Activated CD8-positive, alpha-beta memory T cell treated with anti-CD3 and anti-CD28 coated beads for 36 hours (primary cell): ENCODE measurements around the gene TOMM20. TPM values are rescaled to one million over a fixed set of nuclear protein-coding genes. Genes with fewer than 3 reads are reported as not detected.
"Not testable (repeated sequence)": the region's sequence is repeated elsewhere in the genome, so short reads cannot be mapped to it uniquely, and the experiment has no call there.

Experiments
- CTCF ChIA-PET: fragments of 350-600 bp; sonication (Branson Sonifier 250); formaldehyde crosslinking; loops from one replicate; lab custom pipeline; 2021; ENCODE audit warnings: antibody characterized with exemption; lab: Charles Lee
- POLR2A ChIA-PET: fragments of 350-600 bp; sonication (Branson Sonifier 250); formaldehyde crosslinking; loops from one replicate; lab custom pipeline; 2021; ENCODE audit warnings: antibody characterized with exemption; lab: Charles Lee
- total RNA-seq, 2 experiments: library from RNA; stranded (reverse); gene quantifications; one replicate each; pipeline ENCODE4 v1.2.3, GENCODE V29; 2021

Gene TOMM20
- total RNA-seq, 2 experiments from 2014 or later, result 123 to 131 TPM

DNA sequence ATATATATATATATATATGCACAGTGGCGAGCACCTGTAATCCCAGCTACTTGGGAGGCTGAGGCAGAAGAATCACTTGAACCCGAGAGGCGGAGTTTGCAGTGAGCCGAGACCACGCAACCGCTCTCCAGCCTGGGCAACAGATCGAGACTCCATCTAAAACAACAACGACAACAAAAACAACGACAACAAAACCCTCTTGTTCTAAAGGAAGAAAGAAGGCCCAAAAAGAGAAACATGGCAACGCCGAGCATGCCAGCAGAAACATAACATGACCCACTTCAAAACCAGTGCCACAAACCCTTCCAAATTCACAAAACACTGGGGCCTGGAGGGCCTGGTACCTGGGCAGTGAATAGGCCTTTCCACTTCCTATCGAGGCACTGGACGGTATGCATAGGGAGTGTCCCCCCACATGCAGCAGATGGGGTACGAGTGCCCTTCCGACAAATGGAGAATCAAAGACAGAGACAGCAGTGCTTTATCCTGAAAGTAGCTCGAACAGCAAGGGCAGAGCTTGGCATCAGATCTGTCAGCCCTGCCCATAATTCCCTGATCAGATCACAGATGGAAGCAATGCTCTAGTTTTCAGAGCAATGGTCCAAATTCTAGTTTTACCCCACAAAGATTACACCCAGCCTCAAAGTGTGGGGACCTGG, 52.0 kb downstream of the TOMM20 start:
- POLR2A ChIA-PET, result interaction anchor here (0.5 to 1.5 kb wide), 5 partner anchors 46 to 353 kb away, joined by 3 to 6 read pairs (median 3); no protein-coding TSS in a partner anchor
- CTCF ChIA-PET, result interaction anchor here (1.2 to 2.4 kb wide), 3 partner anchors 61 to 96 kb away, joined by 3 to 6 read pairs (median 5); no protein-coding TSS in a partner anchor

GRCh38 chr1:235075777-235076308, 52.8 kb downstream of the TOMM20 start:
- POLR2A ChIA-PET, result interaction anchor here (1.4 kb wide), 1 partner anchor 64 kb away, joined by 10 read pairs; no protein-coding TSS in a partner anchor
- CTCF ChIA-PET, result interaction anchor here (0.5 to 2.4 kb wide), 4 partner anchors 8 to 110 kb away, joined by 3 to 9 read pairs (median 4); no protein-coding TSS in a partner anchor

GRCh38 chr1:235075048-235075776, 53.4 kb downstream of the TOMM20 start:
- ChIA-PET POLR2A (interaction anchor here (0.9 to 1.4 kb wide), 2 partner anchors 60 to 64 kb away, joined by 3 to 10 read pairs; no protein-coding TSS in a partner anchor), CTCF (interaction anchor here (0.5 to 2.4 kb wide), 6 partner anchors 9 to 232 kb away, joined by 3 to 9 read pairs (median 3); no protein-coding TSS in a partner anchor)

GRCh38 chr1:235074523-235075047, 54.1 kb downstream of the TOMM20 start:
- ChIA-PET CTCF (interaction anchor here (1.0 to 2.4 kb wide), 5 partner anchors 9 to 232 kb away, joined by 3 to 9 read pairs (median 3); no protein-coding TSS in a partner anchor), POLR2A (interaction anchor here (0.9 to 1.4 kb wide), 2 partner anchors 59 to 63 kb away, joined by 3 to 10 read pairs; no protein-coding TSS in a partner anchor)

DNA sequence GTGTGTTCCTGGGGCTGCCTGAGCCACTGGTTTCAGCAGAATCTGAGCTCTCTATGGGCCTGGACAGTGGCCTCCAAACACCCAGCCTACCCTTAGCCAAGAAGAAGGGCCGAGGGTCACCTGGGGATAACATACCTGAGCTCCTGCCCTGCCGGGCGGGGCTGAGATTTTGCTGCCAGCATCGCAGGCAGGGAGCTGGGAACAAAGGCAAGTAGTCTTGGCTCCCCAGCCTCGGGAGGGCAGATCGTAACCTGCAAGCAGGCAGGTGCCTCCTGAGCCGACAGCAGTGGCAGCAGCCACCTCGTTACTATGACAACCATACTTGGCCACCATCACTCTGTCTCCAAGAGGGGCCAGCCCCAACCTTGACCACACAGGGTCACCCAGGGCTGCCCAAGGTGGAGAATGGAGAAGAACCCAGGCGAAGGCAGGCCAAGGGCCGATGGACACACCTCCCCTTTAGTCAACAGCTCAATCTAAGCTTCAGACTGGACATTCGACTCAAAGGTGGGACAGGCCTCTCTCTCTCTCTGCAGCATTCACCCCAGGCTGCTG, 54.6 kb downstream of the TOMM20 start:
- CTCF ChIA-PET, result interaction anchor here (1.5 to 2.4 kb wide), 2 partner anchors 58 to 231 kb away, joined by 3 to 6 read pairs; no protein-coding TSS in a partner anchor

GRCh38 chr1:235073331-235073967, 55.2 kb downstream of the TOMM20 start:
- CTCF ChIA-PET, result interaction anchor here (1.5 kb wide), 1 partner anchor 231 kb away, joined by 3 read pairs; no protein-coding TSS in a partner anchor
- POLR2A ChIA-PET, result interaction anchor here (0.8 kb wide), 1 partner anchor 62 kb away, joined by 3 read pairs; no protein-coding TSS in a partner anchor

More for the DNA sequence above, 54.6 kb downstream of the TOMM20 start:
- POLR2A ChIA-PET, result interaction anchor here (0.8 kb wide), 1 partner anchor 62 kb away, joined by 3 read pairs; no protein-coding TSS in a partner anchor

DNA sequence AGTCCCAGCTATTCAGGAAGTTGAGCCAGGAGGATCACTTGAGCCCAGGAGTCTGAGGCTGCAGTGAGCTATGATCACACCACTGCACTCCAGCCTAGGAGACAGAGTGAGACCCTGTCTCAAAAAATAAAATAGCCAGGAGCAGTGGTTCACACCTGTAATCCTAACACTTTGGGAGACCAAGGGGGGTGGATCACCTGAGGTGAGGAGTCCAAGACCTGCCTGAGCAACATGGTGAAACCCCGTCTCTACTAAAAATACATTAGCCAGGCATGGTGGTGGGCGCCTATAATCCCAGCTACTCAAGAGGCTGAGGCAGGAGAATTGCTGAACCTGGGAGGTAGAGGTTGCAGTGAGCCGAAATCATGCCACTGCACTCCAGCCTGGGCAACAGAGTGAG, 56.1 kb downstream of the TOMM20 start:
- CTCF ChIA-PET, POLR2A ChIA-PET: not testable (repeated sequence)

GRCh38 chr1:235072096-235072495, 56.5 kb downstream of the TOMM20 start:
- ChIA-PET POLR2A (no interaction called here), CTCF (no interaction called here)

- ChIA-PET CTCF (interaction anchor here (0.6 kb wide), 2 partner anchors 78 to 82 kb away, joined by 3 to 5 read pairs; no protein-coding TSS in a partner anchor), POLR2A (no interaction called here)
These were observed 57.8 kb downstream of the TOMM20 start for GRCh38 chr1:235070819-235071218.

DNA sequence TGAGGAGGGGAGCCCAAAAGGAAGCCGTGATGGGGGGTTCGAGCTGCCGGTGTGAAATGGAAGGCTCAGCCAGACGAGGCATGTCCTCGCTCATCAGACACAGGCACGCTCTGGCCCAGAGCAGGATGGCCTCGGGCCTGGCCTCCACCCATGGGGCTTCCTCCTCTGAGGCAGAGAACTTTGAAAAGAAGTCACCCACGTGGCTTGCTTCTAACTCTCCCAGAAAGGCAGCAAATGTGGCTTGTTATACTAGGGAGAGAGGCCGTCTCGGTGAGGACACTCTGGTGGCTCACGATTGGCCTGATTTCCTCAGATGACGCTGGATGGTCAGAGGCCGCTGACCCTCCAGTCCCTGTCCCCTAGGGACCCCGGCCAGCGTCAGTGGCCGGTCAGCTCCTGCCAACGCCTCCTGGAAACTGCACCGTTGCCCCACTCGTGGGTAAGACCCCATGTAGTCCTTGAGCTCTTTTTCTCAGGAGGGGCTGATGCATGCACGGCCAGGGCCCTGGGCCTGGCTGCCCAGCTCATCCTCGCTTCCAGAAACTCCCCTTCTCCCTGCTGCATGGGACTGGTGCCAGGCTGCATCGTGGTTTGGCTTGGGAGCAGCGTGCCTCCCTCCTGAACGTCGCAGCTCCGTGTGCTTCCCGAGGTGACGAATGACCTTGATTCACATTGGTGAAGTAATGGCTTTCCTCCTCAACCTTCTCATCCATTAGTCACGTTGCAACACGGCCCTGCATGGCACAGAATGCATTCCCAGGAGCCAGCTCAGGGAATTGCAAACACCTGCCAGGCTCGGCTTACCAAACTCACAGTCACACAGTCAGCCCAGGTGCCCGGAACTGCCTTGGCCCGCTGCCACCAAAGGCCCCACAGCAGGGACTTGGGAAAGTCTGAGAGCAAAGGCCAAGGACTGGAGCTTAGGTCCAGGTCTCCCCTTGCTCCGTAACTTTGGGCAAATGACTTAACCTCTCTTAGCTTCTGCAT, 58.8 kb downstream of the TOMM20 start:
- POLR2A ChIA-PET, result no interaction called here
- CTCF ChIA-PET, result interaction anchor here (0.6 kb wide), 2 partner anchors 77 to 81 kb away, joined by 3 to 5 read pairs; no protein-coding TSS in a partner anchor

GRCh38 chr1:235069176-235069575, 59.5 kb downstream of the TOMM20 start:
- POLR2A ChIA-PET, result no interaction called here
- CTCF ChIA-PET, result no interaction called here

DNA sequence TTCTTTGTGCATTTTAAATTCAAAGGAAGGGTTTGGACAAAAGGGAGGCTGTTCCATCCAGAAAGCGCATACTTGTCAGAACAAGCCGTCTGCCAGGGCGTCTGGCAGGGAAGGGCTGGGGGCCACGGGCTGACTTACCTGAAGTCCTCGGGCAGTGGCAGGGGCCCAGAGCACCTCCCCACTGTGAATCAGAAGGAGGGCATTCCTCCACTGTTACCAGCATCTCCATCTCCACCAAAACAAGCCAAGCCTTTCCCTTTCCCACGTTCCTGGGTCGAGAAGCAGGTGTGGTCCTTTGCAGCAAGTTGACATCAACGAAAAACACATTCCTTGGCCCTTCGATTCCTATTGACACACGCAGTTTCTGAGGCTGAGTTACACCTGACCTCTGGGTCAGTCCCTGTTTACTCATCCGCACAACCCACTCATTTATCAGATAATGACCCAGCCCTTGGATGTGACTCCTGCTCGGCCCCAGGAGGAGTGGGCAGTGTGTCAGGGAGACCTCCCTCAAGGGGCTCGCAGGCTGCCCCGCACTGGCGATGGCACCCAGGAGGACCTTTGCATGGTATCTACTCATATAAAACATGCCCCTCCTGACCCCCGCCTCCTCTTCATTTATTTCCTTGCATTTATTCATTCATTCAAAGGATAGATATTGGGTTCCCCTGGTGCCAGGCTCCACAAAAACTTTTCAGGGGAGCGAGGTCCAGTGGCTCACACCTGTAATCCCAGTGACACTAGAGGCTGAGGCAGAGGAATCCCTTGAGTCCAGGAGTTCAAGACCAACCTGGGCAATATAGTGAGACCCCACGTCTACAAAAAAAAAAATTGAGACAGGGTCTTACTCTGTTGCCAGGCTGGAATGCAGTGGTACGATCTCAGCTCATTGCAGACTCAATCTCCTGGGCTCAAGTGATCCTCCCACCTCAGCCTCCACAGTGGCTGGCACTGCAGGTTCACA, 60.2 kb downstream of the TOMM20 start:
- POLR2A ChIA-PET, result no interaction called here
- CTCF ChIA-PET, result no interaction called here

- CTCF ChIA-PET, result interaction anchor here (0.6 kb wide), 1 partner anchor 19 kb away, joined by 3 read pairs; no protein-coding TSS in a partner anchor
These were observed 61.1 kb downstream of the TOMM20 start for GRCh38 chr1:235067396-235068157.

DNA sequence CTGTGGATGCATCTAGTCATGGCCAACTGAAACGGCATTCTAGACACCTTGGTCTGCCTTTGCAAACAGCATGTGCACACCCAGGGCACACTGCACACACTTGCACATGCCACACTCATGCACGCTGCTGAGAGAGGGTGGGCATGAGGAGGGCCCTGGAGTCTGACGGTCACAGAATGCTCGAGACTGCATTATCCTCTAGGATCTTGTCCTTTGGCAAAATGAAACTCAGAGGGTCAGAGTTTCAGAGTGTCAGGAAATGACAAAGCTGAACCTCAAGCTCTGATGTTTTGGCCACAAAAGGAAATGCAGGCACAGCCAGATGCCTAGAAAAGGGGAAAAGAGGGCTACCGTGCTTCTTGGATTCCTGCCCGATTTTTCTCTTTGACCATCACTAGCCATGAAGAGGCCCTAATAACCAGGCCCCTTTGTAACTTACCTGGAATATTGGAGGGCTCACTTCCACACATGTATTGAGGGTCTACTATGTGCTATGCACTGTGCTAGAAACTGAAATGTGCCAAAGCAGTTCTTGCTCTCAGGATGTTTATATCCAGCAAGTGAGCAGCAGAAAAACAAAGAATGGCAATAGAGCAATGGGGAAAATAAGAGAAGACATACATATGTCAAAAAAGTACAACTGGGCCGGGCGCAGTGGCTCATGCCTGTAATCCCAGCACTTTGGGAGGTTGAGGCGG, 65.4 kb downstream of the TOMM20 start:
- CTCF ChIA-PET, result no interaction called here
- POLR2A ChIA-PET, result interaction anchor here (0.6 kb wide), 1 partner anchor 290 kb away, joined by 4 read pairs; no protein-coding TSS in a partner anchor

More at GRCh38 chr1:235067396-235068157, 61.1 kb downstream of the TOMM20 start:
- POLR2A ChIA-PET, result no interaction called here
